HTERT RPE-1 (cell line): Measurements from ENCODE around the gene UNC13A.
"Not testable (repeated sequence)": the region's sequence is repeated elsewhere in the genome, so short reads cannot be mapped to it uniquely, and the experiment has no call there.

Experiments used
- in situ Hi-C: fragments of 300-500 bp; cut with MboI; formaldehyde crosslinking; loops from 4 replicates; pipeline ENCODE4 v1.14.3; 2020; ENCODE audit warnings: low sequenced_read_pairs

The UNC13A gene

DNA sequence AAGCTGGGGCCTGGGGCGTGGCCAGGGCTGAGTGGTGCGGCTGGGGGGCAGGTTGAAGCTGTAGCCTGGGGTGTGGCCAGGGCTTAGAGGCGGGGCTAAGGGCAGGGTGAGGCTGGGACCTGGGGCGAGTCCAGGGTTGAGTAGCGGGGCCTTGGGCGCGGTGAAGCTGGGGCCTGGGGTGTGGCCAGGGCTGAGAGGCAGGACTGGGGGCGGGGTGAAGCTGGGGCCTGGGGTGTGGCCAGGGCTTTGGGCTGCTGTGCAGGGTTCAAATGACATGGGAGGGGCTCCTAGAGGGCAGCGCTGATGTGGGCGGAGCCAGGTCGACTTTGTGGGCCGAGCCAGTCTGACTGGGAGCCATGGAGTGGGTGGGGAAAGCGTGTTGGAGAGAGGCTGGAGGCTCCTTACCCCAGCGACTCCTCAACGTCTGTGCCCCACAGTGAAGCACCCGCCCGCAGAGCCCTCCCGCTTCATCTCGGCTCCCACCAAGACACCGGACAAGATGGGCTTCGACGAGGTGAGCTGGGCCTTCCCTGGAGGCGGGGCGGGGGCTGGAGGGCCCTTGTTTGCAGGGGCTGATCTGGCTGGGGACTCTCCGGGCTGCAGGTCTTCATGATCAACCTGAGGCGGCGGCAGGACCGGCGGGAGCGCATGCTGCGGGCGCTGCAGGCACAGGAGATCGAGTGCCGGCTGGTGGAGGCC lies 111.2 kb downstream of the UNC13A start:
- in situ Hi-C loops, result no loop called here

- in situ Hi-C loops, result no loop called here
These were observed 112.0 kb downstream of the UNC13A start for GRCh38 chr19:17575871-17576757.

DNA sequence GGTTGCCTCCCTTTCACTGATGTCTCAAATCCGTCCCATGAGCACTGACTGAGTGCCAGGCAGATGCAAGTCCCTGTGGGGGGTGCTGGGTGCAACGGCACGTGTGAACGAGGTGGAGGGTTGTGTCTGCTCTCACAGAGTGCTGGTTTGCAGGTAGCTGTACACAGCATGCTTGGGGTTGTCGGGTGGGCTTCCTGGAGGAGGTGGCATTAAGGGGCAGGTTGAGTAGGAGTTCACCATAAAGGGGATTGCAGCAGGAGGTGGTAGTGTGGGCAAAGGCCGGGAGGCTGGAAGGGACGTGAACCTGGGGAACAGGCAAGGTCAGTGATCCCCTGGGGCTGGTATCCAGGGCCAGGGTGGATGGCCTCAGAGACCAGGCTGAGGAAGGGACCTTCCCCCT lies 115.5 kb downstream of the UNC13A start:
- in situ Hi-C loops, result no loop called here

DNA sequence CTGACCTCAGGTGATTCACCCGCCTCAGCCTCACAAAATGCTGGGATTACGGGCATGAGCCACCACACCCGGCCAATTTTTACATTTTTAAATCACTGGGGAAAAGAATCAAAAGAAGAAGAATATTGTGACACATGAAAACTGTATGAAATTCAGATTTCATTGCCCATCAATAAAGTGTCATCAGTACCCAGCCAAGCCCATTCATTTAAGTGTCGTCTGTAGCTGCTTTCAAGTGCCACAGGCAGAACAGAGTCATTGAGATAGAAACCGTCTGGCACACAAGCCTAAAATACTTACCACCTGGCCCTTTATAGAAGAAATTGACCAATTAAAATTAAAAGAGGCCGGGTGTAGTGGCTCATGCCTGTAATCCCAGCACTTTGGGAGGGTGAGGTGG lies 117.4 kb downstream of the UNC13A start:
- in situ Hi-C loops, result no loop called here

DNA sequence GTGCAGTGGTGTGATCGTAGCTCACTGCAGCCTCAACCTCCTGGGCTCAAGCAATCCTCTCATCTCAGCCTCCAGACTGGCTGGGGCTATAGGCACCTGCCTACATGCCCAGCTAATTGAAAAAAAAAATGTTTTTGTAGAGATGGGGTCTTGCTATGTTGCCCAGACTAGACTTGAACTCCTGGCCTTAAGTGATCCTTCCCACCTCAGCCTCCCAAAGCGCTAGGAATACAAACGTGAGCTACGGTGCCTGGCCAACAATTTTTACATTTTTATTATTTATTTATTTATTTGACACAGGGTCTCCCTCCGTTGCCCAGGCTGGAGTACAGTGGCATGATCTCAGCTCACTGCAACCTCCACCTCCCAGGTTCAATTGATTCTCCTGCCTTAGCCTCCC lies 117.9 kb downstream of the UNC13A start:
- in situ Hi-C loops, result not testable (repeated sequence)

GRCh38 chr19:17567940-17568339 lies 120.2 kb downstream of the UNC13A start:
- in situ Hi-C loops, result no loop called here

DNA sequence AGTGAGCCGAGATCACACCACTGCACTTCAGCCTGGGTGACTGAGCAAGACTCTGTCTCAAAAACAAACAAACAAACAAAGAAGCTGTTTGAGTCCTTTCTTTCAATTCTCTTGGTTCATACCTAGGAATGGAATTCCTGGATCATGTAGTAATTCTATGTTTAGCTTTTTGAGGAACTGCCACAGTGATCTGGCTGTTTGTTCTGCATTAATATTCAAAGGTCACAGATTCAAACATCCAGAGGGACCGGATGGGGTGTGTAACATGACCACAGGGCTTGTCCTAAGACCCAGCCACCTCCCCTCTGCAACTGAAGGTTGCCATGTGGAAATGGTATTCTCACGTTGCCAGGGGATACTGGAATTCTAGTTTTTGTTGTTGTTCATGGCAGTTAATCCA lies 122.5 kb downstream of the UNC13A start:
- in situ Hi-C loops, result no loop called here

DNA sequence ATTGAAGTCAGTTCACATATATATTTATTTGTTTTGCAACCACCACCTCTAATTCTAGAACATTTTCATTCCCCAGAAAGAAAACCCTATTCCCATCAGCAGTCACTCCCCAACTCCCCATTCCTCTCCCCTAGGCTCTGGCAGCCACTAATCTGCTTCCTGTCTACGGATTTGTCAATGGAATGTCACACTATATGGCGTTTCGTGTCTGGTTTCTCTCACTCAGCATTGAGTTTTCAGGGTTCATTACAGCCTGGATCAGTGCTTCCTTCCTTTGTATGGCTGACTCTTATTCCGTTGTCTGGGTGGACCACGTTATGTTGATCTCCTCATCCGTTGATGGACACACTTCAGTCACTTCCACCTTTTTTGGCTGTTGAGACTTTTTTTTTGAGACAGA lies 123.4 kb downstream of the UNC13A start:
- in situ Hi-C loops, result no loop called here

GRCh38 chr19:17562561-17562960 lies 125.6 kb downstream of the UNC13A start:
- in situ Hi-C loops, result no loop called here

DNA sequence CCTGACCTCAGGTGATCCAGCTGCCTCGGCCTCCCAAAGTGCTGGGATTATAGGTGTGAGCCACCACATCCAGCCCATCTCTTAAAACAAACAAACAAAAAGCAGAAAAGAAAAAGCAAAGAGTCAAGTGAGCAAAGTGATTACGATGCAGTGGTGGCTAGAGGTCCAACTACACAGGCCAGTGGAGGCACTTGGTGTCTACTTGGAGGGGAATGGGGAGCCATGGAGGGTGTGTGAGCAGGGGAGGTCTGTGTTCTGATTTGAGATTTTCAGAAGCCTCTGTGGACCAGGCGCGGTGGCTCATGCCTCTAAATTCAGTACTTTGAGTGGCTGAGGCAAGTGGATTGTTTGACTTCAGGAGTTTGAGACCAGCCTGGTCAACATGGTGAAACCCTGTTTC lies 126.1 kb downstream of the UNC13A start:
- in situ Hi-C loops, result no loop called here

DNA sequence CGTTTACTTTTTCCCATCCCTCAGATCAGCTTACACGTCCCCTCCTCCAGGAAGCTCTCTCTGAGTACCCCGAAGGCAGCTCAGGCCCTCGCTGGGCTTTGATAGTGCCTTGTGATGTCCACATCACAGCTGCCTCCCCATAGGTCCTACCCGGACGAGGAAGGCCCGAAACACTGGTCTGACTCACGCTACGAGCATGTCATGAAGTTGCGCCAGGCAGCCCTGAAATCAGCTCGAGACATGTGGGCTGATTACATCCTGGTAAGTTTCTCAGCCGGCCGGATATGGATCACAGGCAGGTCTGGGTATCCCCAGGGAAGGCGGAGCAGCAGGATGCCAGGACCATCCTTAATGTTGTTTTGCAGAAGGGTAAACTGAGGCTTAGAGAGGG lies 128.0 kb downstream of the UNC13A start:
- in situ Hi-C loops, result no loop called here

DNA sequence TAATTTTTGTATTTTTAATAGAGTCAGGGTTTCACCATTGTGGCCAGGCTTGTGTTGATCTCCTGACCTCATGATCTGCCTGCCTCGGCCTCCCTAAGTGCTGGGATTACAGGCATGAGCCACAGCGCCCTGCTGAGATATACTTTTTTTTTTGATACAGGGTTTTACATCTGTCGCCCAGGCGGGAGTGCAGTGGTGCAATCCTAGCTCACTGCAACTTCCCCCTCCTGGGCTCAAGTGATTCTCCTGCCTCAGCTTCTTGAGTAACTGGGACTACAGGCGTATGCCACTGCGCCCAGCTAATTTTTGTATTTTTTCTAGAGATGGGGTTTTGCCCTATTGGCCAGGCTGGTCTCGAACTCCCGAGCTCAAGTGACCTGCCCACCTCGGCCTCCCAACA lies 130.7 kb downstream of the UNC13A start:
- in situ Hi-C loops, result no loop called here

- in situ Hi-C loops, result no loop called here
These were observed 131.2 kb downstream of the UNC13A start for GRCh38 chr19:17556995-17557394.

DNA sequence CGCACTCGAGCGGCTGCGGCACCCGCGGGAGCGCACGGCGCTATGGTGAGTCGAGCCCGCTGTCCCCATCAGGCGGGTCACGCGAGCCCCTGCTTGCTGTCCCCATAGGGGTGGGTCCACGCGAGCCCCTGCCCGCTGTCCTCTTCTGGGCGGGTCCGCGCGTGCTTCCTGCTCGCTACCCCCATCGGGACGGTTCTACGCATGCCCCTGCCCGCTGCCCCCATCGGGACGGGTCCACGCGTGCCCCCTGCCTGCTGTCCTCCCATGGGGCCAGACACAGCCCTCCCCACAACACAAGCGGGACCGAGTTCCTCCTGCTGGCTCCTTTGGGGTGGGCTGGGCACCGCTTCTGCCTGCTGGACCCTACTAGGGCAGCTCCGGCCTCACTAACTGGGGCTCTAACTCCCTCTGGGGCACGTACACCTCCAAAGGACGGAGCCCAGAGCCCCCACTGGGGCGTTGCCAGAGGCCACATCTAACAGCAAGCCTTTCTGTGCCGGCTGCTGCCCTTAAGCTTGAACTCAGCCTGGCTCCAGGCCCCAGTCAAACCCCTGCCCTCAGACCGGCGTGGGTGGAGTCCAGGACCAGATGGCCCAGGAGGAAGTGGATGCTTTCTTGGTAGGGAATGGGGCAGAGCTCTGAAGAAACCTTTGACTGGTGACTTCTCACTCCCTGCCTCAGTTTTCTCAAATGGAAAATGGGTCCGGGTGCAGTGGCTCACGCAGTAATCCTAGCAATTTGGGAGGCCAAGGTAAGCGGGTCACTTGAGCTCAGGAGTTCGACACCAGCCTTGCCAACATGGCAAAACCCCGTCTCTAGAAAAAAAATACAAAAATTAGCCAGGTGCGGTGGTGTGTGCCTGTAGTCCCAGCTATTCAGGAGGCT lies 132.0 kb downstream of the UNC13A start:
- in situ Hi-C loops, result no loop called here

- in situ Hi-C loops, result no loop called here
These were observed 132.7 kb downstream of the UNC13A start, which contains the start of gene COLGALT1 for GRCh38 chr19:17555480-17555928. Gene COLGALT1, plus strand, starts transcription at chr19:17555649. Its CDS starts 65 bp downstream, at chr19:17555714.

- in situ Hi-C loops, result no loop called here
These were observed 133.1 kb downstream of the UNC13A start for GRCh38 chr19:17554968-17555479.

DNA sequence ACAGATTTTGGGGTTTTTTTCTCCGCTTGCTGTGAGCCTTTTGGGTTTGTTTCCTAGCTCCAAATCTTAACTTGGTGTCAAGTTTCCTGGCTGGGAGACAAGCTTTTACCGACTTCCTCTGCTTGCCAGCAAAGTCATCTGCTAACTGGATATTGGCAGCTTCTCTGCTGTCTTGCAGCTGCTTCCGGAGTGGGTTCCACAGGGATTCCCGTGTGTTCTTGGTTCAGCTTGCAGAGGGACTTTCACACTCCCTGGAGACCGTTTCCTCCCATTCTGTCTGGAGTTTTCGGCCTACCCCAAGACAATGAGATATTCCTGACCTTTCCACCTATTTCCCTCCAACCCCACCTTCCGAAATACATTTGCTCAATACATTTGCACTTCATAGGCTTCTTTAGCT lies 134.9 kb downstream of the UNC13A start:
- in situ Hi-C loops, result no loop called here

DNA sequence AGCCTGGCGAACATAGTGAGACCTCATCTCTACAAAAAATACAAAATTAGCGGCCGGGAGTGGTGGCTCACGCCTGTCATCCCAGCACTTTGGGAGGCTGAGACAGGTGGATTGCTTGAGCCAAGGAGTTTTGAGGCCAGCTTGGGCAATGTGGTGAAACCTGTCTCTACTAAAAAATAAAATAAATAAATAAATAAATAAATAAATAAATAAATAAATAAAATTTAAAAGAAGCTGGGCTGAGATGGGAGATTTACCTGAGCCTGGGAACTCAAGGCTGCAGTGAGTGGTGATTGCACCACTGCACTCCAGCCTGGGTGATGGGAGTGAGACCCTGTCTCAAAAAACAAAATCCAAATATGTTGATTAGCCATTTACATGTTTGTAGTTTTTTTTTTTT lies 135.4 kb downstream of the UNC13A start:
- in situ Hi-C loops, result not testable (repeated sequence)
